Hepatocyte (in vitro differentiated cells): ENCODE measurements around the gene IKZF5. TPM values are rescaled to one million over a fixed set of nuclear protein-coding genes. Genes with fewer than 3 reads are reported as not detected.

Source experiments
- DNase-seq: peaks from one replicate; pipeline ENCODE4 v3.0.0-alpha.2; 2016; ENCODE audit warnings: low spot score
- H2AFZ ChIP-seq: fragments of 200-600 bp; sonication (generic); 2 replicates; pipeline ENCODE4 v1.6.0; 2016; ENCODE audit warnings: antibody characterized with exemption, mild to moderate bottlenecking
- H3K27ac ChIP-seq: fragments of 200-600 bp; sonication (generic); 2 replicates; pipeline ENCODE4 v1.5.1; 2016; ENCODE audit warnings: mild to moderate bottlenecking
- H3K27me3 ChIP-seq: fragments of 200-600 bp; sonication (generic); 2 replicates; pipeline ENCODE4 v1.6.1; 2016
- H3K36me3 ChIP-seq: fragments of 200-600 bp; sonication (generic); replicated peaks from 2 replicates; pipeline ENCODE4 v1.5.1; 2016; ENCODE audit warnings: low read depth; ENCODE audit not compliant: insufficient read depth
- H3K4me1 ChIP-seq: fragments of 200-600 bp; sonication (generic); 2 replicates; pipeline ENCODE4 v1.5.1; 2016; ENCODE audit warnings: mild to moderate bottlenecking, moderate library complexity; ENCODE audit not compliant: insufficient read depth
- H3K4me2 ChIP-seq: fragments of 200-600 bp; sonication (generic); 2 replicates; pipeline ENCODE4 v1.6.0; 2016
- H3K4me3 ChIP-seq: fragments of 200-600 bp; sonication (generic); 2 replicates; pipeline ENCODE4 v1.5.1; 2016; ENCODE audit warnings: mild to moderate bottlenecking
- H3K79me2 ChIP-seq: fragments of 200-600 bp; sonication (generic); 2 replicates; pipeline ENCODE4 v1.6.0; 2017; ENCODE audit warnings: mild to moderate bottlenecking
- H3K9me2 ChIP-seq: fragments of 200-600 bp; sonication (generic); replicated peaks from 2 replicates; pipeline ENCODE4 v1.6.0; 2017; ENCODE audit warnings: mild to moderate bottlenecking; ENCODE audit not compliant: insufficient read depth
- H3K9me3 ChIP-seq: fragments of 200-600 bp; sonication (generic); 2 replicates; pipeline ENCODE4 v1.5.1; 2016; ENCODE audit warnings: low read depth, mild to moderate bottlenecking
- H4K20me1 ChIP-seq: fragments of 200-600 bp; sonication (generic); 2 replicates; pipeline ENCODE4 v1.6.0; 2016; ENCODE audit warnings: mild to moderate bottlenecking; ENCODE audit not compliant: insufficient read depth, poor library complexity, severe bottlenecking
- EZH2 ChIP-seq: fragments of 200-600 bp; sonication (generic); IDR thresholded peaks from 2 replicates; pipeline ENCODE4 v1.6.1; 2016; ENCODE audit warnings: antibody characterized with exemption, mild to moderate bottlenecking, borderline replicate concordance
- EZH2phosphoT487 ChIP-seq: fragments of 200-600 bp; sonication (generic); IDR thresholded peaks from one replicate; pipeline ENCODE4 v1.6.1; 2018; ENCODE audit warnings: antibody characterized with exemption, mild to moderate bottlenecking, low read depth, moderate library complexity; ENCODE audit not compliant: unreplicated experiment, severe bottlenecking
- WGBS: methylation state at CpG from one replicate; pipeline ENCODE4 v1.1.6; 2016; ENCODE audit warnings: low lambda C conversion rate; ENCODE audit errors: missing lambda C conversion rate; 5-methylcytosine and 5-hydroxymethylcytosine counted together
- polyA plus RNA-seq: library from polyadenylated mRNA; unstranded; fragments of >200 nt; fragmentation: Nextera tagmentation; extraction: Ambion mirVana; gene quantifications from 2 replicates; pipeline ENCODE4 v1.2.1, GENCODE V29; 2016
- total RNA-seq: library from RNA; depleted of rRNA; stranded (reverse); fragments of >200 nt; gene quantifications from 2 replicates; pipeline ENCODE4 v1.2.3, GENCODE V29; 2014
- TF ChIP-seq, protein P1 (sequence below): fragments of 200-600 bp; sonication (generic); IDR thresholded peaks from 2 replicates; pipeline ENCODE4 v1.5.1; 2016; ENCODE audit warnings: antibody characterized with exemption, mild to moderate bottlenecking; ENCODE audit not compliant: poor library complexity

IKZF5 gene
- total and polyA plus RNA-seq, 2 experiments from 2014 or later: 7.2 to 8.5 TPM

- H3K79me2 ChIP-seq: peaks cover 80% of the 10 kb centered on the region
- WGBS: 94% methylated on average over 3 of the region's 3 CpGs
Measured at GRCh38 chr10:123000155-123000554, 8.4 kb downstream of the IKZF5 start.

GRCh38 chr10:122999347-122999746 lies 9.2 kb downstream of the IKZF5 start:
- H3K79me2 ChIP-seq: peaks cover 72% of the 10 kb centered on the region

More at GRCh38 chr10:123000155-123000554, 8.4 kb downstream of the IKZF5 start:
- Histone ChIP-seq H3K4me1 (peaks cover 4% of the 10 kb centered on the region), H3K36me3 (no peaks in the 10 kb centered on the region), H3K4me2 (no peak overlapping the region), H3K27ac (no peak overlapping the region), H3K9me3 (no peaks in the 10 kb centered on the region), H2AFZ (no peak overlapping the region), H4K20me1 (peaks cover 15% of the 10 kb centered on the region), H3K27me3 (no peaks in the 10 kb centered on the region), H3K9me2 (no peaks in the 10 kb centered on the region), H3K4me3 (no peak overlapping the region)
- no peak for DNase-seq
- TF ChIP-seq, protein P1, sequence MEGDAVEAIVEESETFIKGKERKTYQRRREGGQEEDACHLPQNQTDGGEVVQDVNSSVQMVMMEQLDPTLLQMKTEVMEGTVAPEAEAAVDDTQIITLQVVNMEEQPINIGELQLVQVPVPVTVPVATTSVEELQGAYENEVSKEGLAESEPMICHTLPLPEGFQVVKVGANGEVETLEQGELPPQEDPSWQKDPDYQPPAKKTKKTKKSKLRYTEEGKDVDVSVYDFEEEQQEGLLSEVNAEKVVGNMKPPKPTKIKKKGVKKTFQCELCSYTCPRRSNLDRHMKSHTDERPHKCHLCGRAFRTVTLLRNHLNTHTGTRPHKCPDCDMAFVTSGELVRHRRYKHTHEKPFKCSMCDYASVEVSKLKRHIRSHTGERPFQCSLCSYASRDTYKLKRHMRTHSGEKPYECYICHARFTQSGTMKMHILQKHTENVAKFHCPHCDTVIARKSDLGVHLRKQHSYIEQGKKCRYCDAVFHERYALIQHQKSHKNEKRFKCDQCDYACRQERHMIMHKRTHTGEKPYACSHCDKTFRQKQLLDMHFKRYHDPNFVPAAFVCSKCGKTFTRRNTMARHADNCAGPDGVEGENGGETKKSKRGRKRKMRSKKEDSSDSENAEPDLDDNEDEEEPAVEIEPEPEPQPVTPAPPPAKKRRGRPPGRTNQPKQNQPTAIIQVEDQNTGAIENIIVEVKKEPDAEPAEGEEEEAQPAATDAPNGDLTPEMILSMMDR: no peak
- no peak for TF ChIP-seq EZH2
- no peak for TF ChIP-seq EZH2phosphoT487

GRCh38 chr10:122998934-122999333 lies 9.7 kb downstream of the IKZF5 start:
- Histone ChIP-seq H3K9me3 (no peaks in the 10 kb centered on the region), H3K36me3 (no peaks in the 10 kb centered on the region), H3K4me2 (no peak overlapping the region), H3K27ac (no peak overlapping the region), H3K4me1 (peaks cover 4% of the 10 kb centered on the region), H3K79me2 (peaks cover 68% of the 10 kb centered on the region), H3K4me3 (no peak overlapping the region), H3K9me2 (no peaks in the 10 kb centered on the region), H4K20me1 (peaks cover 7% of the 10 kb centered on the region), H3K27me3 (no peaks in the 10 kb centered on the region), H2AFZ (no peak overlapping the region)
- DNase-seq: no peak
- TF ChIP-seq EZH2: no peak
- TF ChIP-seq EZH2phosphoT487: no peak
- TF ChIP-seq, protein P1: no peak
- 89% methylated on average over 3 of the region's 3 CpGs for WGBS

More at GRCh38 chr10:122999347-122999746, 9.2 kb downstream of the IKZF5 start:
- WGBS: 66% methylated on average over 3 of the region's 3 CpGs
- H4K20me1 ChIP-seq: peaks cover 7% of the 10 kb centered on the region
- H3K9me3 ChIP-seq: no peaks in the 10 kb centered on the region
- H3K27ac ChIP-seq: no peak overlapping the region
- no peak overlapping the region for H2AFZ ChIP-seq
- H3K9me2 ChIP-seq: no peaks in the 10 kb centered on the region
- TF ChIP-seq EZH2 (no peak), EZH2phosphoT487 (no peak)
- TF ChIP-seq, protein P1: no peak
- no peak overlapping the region for H3K4me3 ChIP-seq
- H3K4me2 ChIP-seq: no peak overlapping the region
- H3K27me3 ChIP-seq: no peaks in the 10 kb centered on the region
- DNase-seq: no peak
- peaks cover 4% of the 10 kb centered on the region for H3K4me1 ChIP-seq
- H3K36me3 ChIP-seq: no peaks in the 10 kb centered on the region
